AG04450 (cell line): ENCODE results near the gene NR2F6. TPM values are rescaled to one million over a fixed set of nuclear protein-coding genes. Genes with fewer than 3 reads are reported as not detected.

Experiments
- CTCF ChIA-PET: fragments of 300-600, 350-600 bp; formaldehyde crosslinking; extraction: SDS; loops from one replicate; lab custom pipeline; 2022; ENCODE audit warnings: antibody characterized with exemption, inconsistent platforms; lab: Charles Lee
- POLR2A ChIA-PET: fragments of 350-600 bp; formaldehyde crosslinking; extraction: SDS; loops from one replicate; lab custom pipeline; 2021; ENCODE audit warnings: antibody characterized with exemption, inconsistent platforms; lab: Yijun Ruan, JAX
- DNase-seq: peaks from one replicate; pipeline ENCODE4 v3.0.0-alpha.2; 2011; ENCODE audit warnings: low read depth, low spot score
- H3K27ac ChIP-seq: one replicate; pipeline ENCODE4 v1.5.1; 2012; ENCODE audit warnings: low read depth, low read length, control low read depth
- H3K27me3 ChIP-seq: one replicate; pipeline ENCODE4 v1.6.0; 2012; ENCODE audit warnings: low read length; ENCODE audit not compliant: control insufficient read depth, insufficient read depth
- H3K4me3 ChIP-seq: 2 replicates; pipeline ENCODE4 v1.5.1; 2011; ENCODE audit warnings: mild to moderate bottlenecking, low read depth, low read length, control low read depth
- H3K9me3 ChIP-seq: 2 replicates; pipeline ENCODE4 v1.5.1; 2012; ENCODE audit warnings: low read length; ENCODE audit not compliant: control insufficient read depth, insufficient read depth
- CTCF ChIP-seq: IDR thresholded peaks from 2 replicates; pipeline ENCODE4 v1.5.1; 2011; ENCODE audit warnings: low read depth, low read length, control low read depth, inconsistent platforms
- polyA plus RNA-seq: library from polyadenylated mRNA; depleted of rRNA; stranded (reverse); fragments of >200 nt; gene quantifications from 2 replicates; pipeline ENCODE4 v1.2.3, GENCODE V29; 2011

NR2F6 gene
- polyA plus RNA-seq, 1 experiment = 16.3 TPM

DNA sequence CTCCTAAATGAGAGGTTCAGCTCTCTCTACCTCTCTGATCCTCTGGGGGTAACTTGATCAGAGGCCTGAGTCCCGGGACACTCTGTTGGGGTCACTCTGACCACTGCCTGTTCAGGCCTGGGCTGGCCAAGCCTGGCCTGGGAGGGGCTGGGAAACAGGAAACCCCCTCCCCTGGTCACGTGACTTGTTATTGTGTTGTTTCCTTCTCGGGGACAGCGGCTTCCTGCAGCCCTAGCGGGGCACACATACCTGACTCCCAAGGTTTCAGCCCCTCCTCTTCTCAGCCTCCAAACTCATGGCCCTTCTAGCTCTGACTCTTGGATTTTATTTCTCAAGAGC, 18.9 kb upstream of the NR2F6 start, which contains the start of gene USHBP1:
Gene USHBP1 (minus strand): TSS at position 105 of the 339 bp plus-strand sequence. CDS start 446 bp downstream, outside the sequence.
- Histone ChIP-seq H3K27ac (no peak within 1 kb of the TSS), H3K4me3 (no peak within 1 kb of the TSS), H3K27me3 (peaks cover 4% of the 10 kb centered on the region), H3K9me3 (peaks cover 6% of the 10 kb centered on the region)
- no peak for TF ChIP-seq CTCF
- ChIA-PET POLR2A (no interaction called here), CTCF (interaction anchor here (0.6 to 1.3 kb wide), 2 partner anchors 18 to 147 kb away, joined by 3 to 7 read pairs; no protein-coding TSS in a partner anchor)
- no peak for DNase-seq

DNA sequence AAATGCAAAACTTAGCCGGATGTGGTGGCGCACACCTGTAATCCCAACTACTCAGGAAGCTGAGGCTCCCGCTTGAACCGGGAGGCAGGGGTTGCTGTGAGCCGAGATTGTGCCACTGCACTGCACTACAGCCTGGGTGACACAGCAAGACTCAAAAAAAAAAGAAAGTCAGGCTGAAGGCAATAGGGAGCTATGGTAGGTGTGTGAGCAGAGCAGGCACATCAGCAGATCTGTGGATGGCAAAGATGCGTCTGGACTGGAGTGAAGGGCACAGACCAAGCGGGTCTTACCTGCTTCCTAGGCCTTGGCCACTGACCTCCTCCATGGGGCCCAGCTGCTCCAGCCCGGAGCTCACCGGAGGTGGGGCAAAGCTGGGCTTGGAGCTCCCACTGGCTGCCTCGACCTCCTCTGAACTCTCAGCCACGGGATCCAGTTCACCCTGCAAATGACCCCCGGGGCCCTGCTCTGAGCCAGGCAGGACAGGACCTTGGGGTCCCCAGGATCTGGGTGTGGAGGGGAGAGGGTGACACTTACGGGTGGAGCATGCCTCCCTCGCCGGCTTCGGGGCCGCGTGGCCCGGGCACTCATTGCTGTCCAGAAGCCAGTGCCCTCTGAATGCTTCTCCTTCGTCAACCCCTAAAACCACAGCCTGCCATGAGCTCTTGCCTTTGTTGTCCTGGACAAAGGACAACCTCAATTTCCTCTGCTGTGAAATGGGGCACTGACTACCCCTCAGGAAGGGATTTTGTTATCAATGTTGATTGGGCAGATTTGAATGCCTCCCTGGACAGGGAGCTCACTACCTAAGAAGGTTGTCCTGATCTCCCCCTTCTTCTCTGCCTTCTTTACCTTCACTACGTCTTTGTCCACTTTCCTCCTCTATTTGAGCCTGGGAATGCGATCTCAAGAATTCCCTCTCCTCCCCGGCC, 18.3 kb upstream of the NR2F6 start:
- Histone ChIP-seq H3K27me3 (peaks cover 5% of the 10 kb centered on the region), H3K9me3 (peaks cover 13% of the 10 kb centered on the region), H3K4me3 (no peak overlapping the region), H3K27ac (no peak overlapping the region)
- TF ChIP-seq CTCF = no peak
- CTCF ChIA-PET = interaction anchor here (0.6 kb wide), 1 partner anchor 146 kb away, joined by 7 read pairs; no protein-coding TSS in a partner anchor
- no peak for DNase-seq
- POLR2A ChIA-PET = no interaction called here

DNA sequence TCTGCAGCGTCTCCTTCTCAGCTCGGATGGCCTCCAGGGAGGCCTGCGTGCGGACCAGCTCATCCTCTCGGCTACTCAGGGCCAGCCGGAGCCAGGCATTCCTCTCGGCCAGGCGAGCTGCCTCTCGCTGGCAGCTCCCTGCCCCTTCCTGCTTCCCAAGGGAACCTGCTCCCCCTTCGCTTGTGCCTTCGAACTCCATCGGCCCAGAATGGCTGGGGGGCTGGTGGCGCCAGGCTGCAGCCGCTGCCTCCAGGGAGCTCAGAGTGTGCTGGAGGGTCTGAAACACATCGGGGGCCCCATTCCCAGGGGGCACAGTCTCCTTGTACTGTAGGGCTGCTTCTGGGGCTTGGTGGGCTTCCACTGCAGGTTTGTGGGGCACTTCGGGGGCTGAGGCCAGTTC, 16.8 kb upstream of the NR2F6 start:
- Histone ChIP-seq H3K9me3 (peaks cover 17% of the 10 kb centered on the region), H3K27me3 (peaks cover 8% of the 10 kb centered on the region), H3K4me3 (no peak overlapping the region), H3K27ac (no peak overlapping the region)
- no peak for DNase-seq
- ChIA-PET CTCF (interaction anchor here (0.5 to 0.7 kb wide), 3 partner anchors 17 to 123 kb away, joined by 3 to 6 read pairs (median 3); no protein-coding TSS in a partner anchor), POLR2A (no interaction called here)
- TF ChIP-seq CTCF = no peak

- CTCF ChIA-PET = interaction anchor here (0.6 to 1.9 kb wide), 9 partner anchors 8 to 269 kb away, joined by 3 to 7 read pairs (median 3); no protein-coding TSS in a partner anchor
- H3K27me3 ChIP-seq = peaks cover 8% of the 10 kb centered on the region
- POLR2A ChIA-PET = no interaction called here
- H3K9me3 ChIP-seq = peaks cover 17% of the 10 kb centered on the region
- no peak overlapping the region for H3K27ac ChIP-seq
- DNase-seq = no peak
- TF ChIP-seq CTCF = peak; percentile 83
- no peak overlapping the region for H3K4me3 ChIP-seq
Measured at GRCh38 chr19:17260842-17261325, 15.2 kb upstream of the NR2F6 start.
